K562 (cell line): ENCODE data around the gene NRCAM. TPM values are rescaled to one million over a fixed set of nuclear protein-coding genes. Genes with fewer than 3 reads are reported as not detected.

Experiments used
- ATAC-seq: fragments of 200-7000 bp; cut with Tn5 transposase; 3 replicates; pipeline ENCODE4 v1.9.1; 2020; ENCODE audit warnings: moderate library complexity
- BruUV-seq: library from RNA; stranded (reverse); fragments of 400-500 nt; replicated peaks from 2 replicates; lab custom pipeline; 2021; lab: Mats Ljungman, UMichigan
- CTCF ChIA-PET: fragments of 300-600 bp; formaldehyde crosslinking; extraction: SDS; loops from one replicate; lab custom pipeline; 2021; ENCODE audit warnings: low intra/inter-chr PET ratio; lab: Yijun Ruan, JAX
- POLR2A ChIA-PET: fragments of 300-600, 350-650 bp; sonication (Branson Sonifier 250); formaldehyde crosslinking; extraction: SDS; loops from one replicate; lab custom pipeline; 2021; ENCODE audit warnings: antibody characterized with exemption, inconsistent platforms; lab: Yijun Ruan, JAX
- DNase-seq, 4 experiments: peaks; one replicate each; pipeline versions ENCODE4 v3.0.0 to v3.0.0-alpha.2; 2011 to 2018; ENCODE audit warnings: low spot score in 3 of 4, mixed read lengths in 3 of 4; ENCODE audit errors: extremely low read depth in 1 of 4
- FAIRE-seq: peaks from 2 replicates; lab custom pipeline; 2011; peaks lifted over from hg19 to GRCh38; lab: Jason Lieb, UNC
- H2AFZ ChIP-seq: 2 replicates; pipeline ENCODE4 v1.6.0; 2011; ENCODE audit warnings: low read depth, low read length, control low read depth, inconsistent platforms
- H3K27ac ChIP-seq: fragments of 200-600 bp; 3 replicates; pipeline ENCODE4 v1.8.0; 2011; ENCODE audit warnings: low read depth, mild to moderate bottlenecking, control low read depth, inconsistent platforms, low read length, moderate library complexity, mixed read lengths; ENCODE audit errors: extremely low read depth
- H3K27me3 ChIP-seq, 2 experiments: fragments of 300-600 bp in 1 of 2; 2 replicates in 1 of 2; 3 replicates in 1 of 2; pipeline versions ENCODE4 v1.6.0 to v1.8.0; 2011; ENCODE audit warnings: inconsistent platforms in 2 of 2, low read length in 2 of 2, mild to moderate bottlenecking in 1 of 2, mixed read lengths in 1 of 2, moderate library complexity in 1 of 2; ENCODE audit not compliant: control insufficient read depth in 2 of 2, insufficient read depth in 2 of 2
- H3K36me3 ChIP-seq: fragments of 300-600 bp; 3 replicates; pipeline ENCODE4 v1.8.0; 2011; ENCODE audit warnings: mild to moderate bottlenecking, low read length, inconsistent platforms; ENCODE audit not compliant: control insufficient read depth, insufficient read depth
- H3K4me1 ChIP-seq, 2 experiments: fragments of 200-600 bp in 1 of 2; replicated peaks in 1 of 2; 2 replicates in 1 of 2; 3 replicates in 1 of 2; pipeline versions ENCODE4 v1.5.1 to v1.8.0; 2011; ENCODE audit warnings: inconsistent platforms in 2 of 2, low read length in 2 of 2, mild to moderate bottlenecking in 1 of 2, mixed read lengths in 1 of 2, moderate library complexity in 1 of 2; ENCODE audit not compliant: control insufficient read depth in 2 of 2, insufficient read depth in 2 of 2
- H3K4me2 ChIP-seq: 2 replicates; pipeline ENCODE4 v1.6.1; 2011; ENCODE audit warnings: low read length, control low read depth, inconsistent platforms, mixed read lengths; ENCODE audit not compliant: insufficient read depth
- H3K4me3 ChIP-seq: fragments of 200-600 bp; sonication (generic), shearing (Covaris generic); 2 replicates; pipeline ENCODE4 v1.5.1; 2016; ENCODE audit warnings: control low read depth, inconsistent platforms
- H3K79me2 ChIP-seq: fragments of 200-600 bp; 3 replicates; pipeline ENCODE4 v1.8.0; 2011; ENCODE audit warnings: low read length, inconsistent platforms; ENCODE audit not compliant: control insufficient read depth, insufficient read depth
- H3K9ac ChIP-seq, 2 experiments: 2 replicates each; pipeline versions ENCODE4 v1.6.0 to v1.6.1; 2011; ENCODE audit warnings: low read depth in 2 of 2, low read length in 2 of 2, control low read depth in 1 of 2, inconsistent platforms in 1 of 2, mild to moderate bottlenecking in 1 of 2, mixed read lengths in 1 of 2; ENCODE audit not compliant: insufficient read depth in 1 of 2
- H3K9me1 ChIP-seq: one replicate; pipeline ENCODE4 v1.6.0; 2011; ENCODE audit warnings: inconsistent platforms, mild to moderate bottlenecking, low read length, moderate library complexity; ENCODE audit not compliant: control insufficient read depth, insufficient read depth
- H3K9me3 ChIP-seq: replicated peaks from 2 replicates; pipeline ENCODE4 v1.5.1; 2011; ENCODE audit warnings: low read depth, low read length, inconsistent platforms; ENCODE audit not compliant: control insufficient read depth, insufficient read depth
- H4K20me1 ChIP-seq: replicated peaks from 2 replicates; pipeline ENCODE4 v1.6.1; 2011; ENCODE audit warnings: low read length, inconsistent platforms, mixed read lengths; ENCODE audit not compliant: control insufficient read depth, insufficient read depth
- DACH1 ChIP-seq: fragments of 450-650 bp; IDR thresholded peaks from 2 replicates; pipeline ENCODE4 v1.6.1; 2018; ENCODE audit not compliant: partially characterized antibody
- DMBX1 ChIP-seq: fragments of 250-450 bp; sonication (Bioruptor Pico); IDR thresholded peaks from 2 replicates; pipeline ENCODE4 v1.8.0; 2022; ENCODE audit warnings: inconsistent platforms, mild to moderate bottlenecking, moderate library complexity, borderline replicate concordance
- HNRNPK ChIP-seq: fragments of 200-400 bp; formaldehyde crosslinking; IDR thresholded peaks from one replicate; pipeline ENCODE4 v1.6.1; 2018; ENCODE audit warnings: mild to moderate bottlenecking, low read depth, low read length; ENCODE audit not compliant: poor library complexity, severe bottlenecking
- SIRT6 ChIP-seq: IDR thresholded peaks from one replicate; pipeline ENCODE4 v1.6.1; 2012; ENCODE audit warnings: low read depth, mild to moderate bottlenecking, control low read depth, inconsistent platforms, low read length, moderate library complexity
- SMC3 ChIP-seq: conservative IDR thresholded peaks from 2 replicates; pipeline ENCODE4 v1.6.1; 2011; ENCODE audit warnings: low read depth, low read length, improper control_type of control experiment; ENCODE audit not compliant: insufficient read depth
- TCF7L2 ChIP-seq: fragments of 150-350 bp; IDR thresholded peaks from 2 replicates; pipeline ENCODE4 v1.6.1; 2016; ENCODE audit warnings: low read depth, mild to moderate bottlenecking, low read length, moderate library complexity
- ZNF75A ChIP-seq: fragments of 450-650 bp; formaldehyde crosslinking; IDR thresholded peaks from 2 replicates; pipeline ENCODE4 v1.4.0; 2020; ENCODE audit warnings: mild to moderate bottlenecking
- ZNF764 ChIP-seq: fragments of 250-450 bp; sonication (Bioruptor Pico); IDR thresholded peaks from 2 replicates; pipeline ENCODE4 v1.4.0; 2020; ENCODE audit warnings: low read depth, mild to moderate bottlenecking, moderate library complexity
- WGBS: fragments of 100-300 bp; shearing (Covaris generic); methylation state at CpG from one replicate; pipeline ENCODE4 v1.1.6; 2016; ENCODE audit warnings: low coverage, mixed read lengths; ENCODE audit not compliant: insufficient coverage; ENCODE audit errors: missing lambda C conversion rate; 5-methylcytosine and 5-hydroxymethylcytosine counted together
- in situ Hi-C: fragments of 300-500 bp; cut with MboI; formaldehyde crosslinking; loops from 4 replicates; pipeline ENCODE4 v1.15.0; 2018; ENCODE audit warnings: inconsistent platforms, mixed read lengths
- intact Hi-C: fragments of 100-400 bp; cut with micrococcal nuclease; formaldehyde crosslinking; loops from 2 replicates; pipeline ENCODE4 v1.14.2; 2022
- polyA plus RNA-seq, 8 experiments: library from polyadenylated mRNA; depleted of rRNA in 4 of 8; stranded (reverse) in 5 of 8; unstranded in 3 of 8; fragments of >200 nt; fragmentation: Nextera tagmentation in 2 of 8; fragmentation: Illumina TruSeq in 1 of 8; extraction: Ambion mirVana in 2 of 8; extraction: Trizol in 1 of 8; gene quantifications; 2 replicates each; pipeline versions ENCODE4 v1.2.1 to v1.2.3, GENCODE V29; 2011 to 2014; ENCODE audit warnings: inconsistent platforms in 1 of 8, missing spikeins in 1 of 8
- total RNA-seq, 7 experiments: library from RNA; depleted of rRNA in 6 of 7; stranded (reverse); fragments of >200 nt in 6 of 7; fragmentation: Illumina TruSeq in 2 of 7; extraction: Trizol in 2 of 7; gene quantifications; 2 replicates each; pipeline versions ENCODE4 v1.2.1 to v1.2.3, GENCODE V29; 2011 to 2021; ENCODE audit warnings: low replicate concordance in 1 of 7
- TF ChIP-seq, protein P1 (sequence below): sonication (generic); formaldehyde crosslinking; IDR thresholded peaks from 2 replicates; pipeline ENCODE4 v1.8.1; 2022; ENCODE audit warnings: missing genetic modification reagents
- TF ChIP-seq, protein P2 (sequence below): sonication (generic); formaldehyde crosslinking; IDR thresholded peaks from 2 replicates; pipeline ENCODE4 v1.8.0; 2022; ENCODE audit warnings: mild to moderate bottlenecking, low read depth, missing genetic modification reagents
- TF ChIP-seq, protein P3 (sequence below): fragments of 250-450 bp; sonication (Bioruptor Pico); IDR thresholded peaks from 2 replicates; pipeline ENCODE4 v1.5.0; 2021; ENCODE audit warnings: mild to moderate bottlenecking, borderline replicate concordance

Gene NRCAM
- total and polyA plus RNA-seq, 9 of the 15 experiments (the other 6 are each of a cell fraction or from before 2014, with no cell fraction given) = 0.03 to 0.54 (median 0.12) TPM; not detected in 1

DNA sequence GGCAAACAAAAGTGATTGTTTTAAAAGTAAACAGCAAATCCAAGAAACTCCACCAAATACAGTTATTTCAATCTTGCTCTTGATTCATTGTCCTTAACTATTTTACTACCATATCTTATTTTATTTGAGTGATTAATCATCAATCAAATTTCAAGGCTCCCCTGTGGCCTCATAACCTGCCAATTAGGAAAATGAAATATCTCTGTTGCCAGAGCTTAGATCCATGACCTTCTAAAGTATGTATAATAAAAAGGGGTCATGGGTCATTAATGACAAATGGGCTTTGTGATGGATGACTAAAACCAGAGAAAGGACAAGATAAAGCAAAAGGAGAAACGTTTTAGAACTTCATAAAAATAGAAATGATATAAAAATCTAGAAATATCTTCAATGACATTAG is 28.5 kb downstream of the NRCAM start:
- no peak overlapping the region for H2AFZ ChIP-seq
- H3K27me3 ChIP-seq = peaks cover 11 to 18% of the 10 kb centered on the region in 2 experiments; a peak in 4 of 5 replicates
- no TSS peak for BruUV-seq
- H3K27ac ChIP-seq = no peak overlapping the region
- no peaks in the 10 kb centered on the region for H3K36me3 ChIP-seq
- H3K79me2 ChIP-seq = no peaks in the 10 kb centered on the region
- WGBS = 0% methylated on average over 1 of the region's 1 CpG
- H3K9me1 ChIP-seq = no peaks in the 10 kb centered on the region
- intact Hi-C loops = no loop called here
- ATAC-seq = no peak
- H3K9ac ChIP-seq = no peak overlapping the region
- no peak overlapping the region for H3K4me2 ChIP-seq
- no peak for DNase-seq
- H3K4me1 ChIP-seq = no peaks in the 10 kb centered on the region
- in situ Hi-C loops = no loop called here
- no peak for FAIRE-seq
- H3K4me3 ChIP-seq = no peak overlapping the region
- ChIA-PET CTCF (no interaction called here), POLR2A (interaction anchor here (0.5 to 0.6 kb wide), 2 partner anchors 89 to 102 kb away, joined by 3 to 4 read pairs; no protein-coding TSS in a partner anchor)
- no peaks in the 10 kb centered on the region for H3K9me3 ChIP-seq
- H4K20me1 ChIP-seq = no peaks in the 10 kb centered on the region
- TF ChIP-seq TCF7L2 (no peak), SIRT6 (no peak), ZNF764 (CRISPR knock-in tag) (no peak), ZNF75A (CRISPR knock-in tag) (no peak), HNRNPK (no peak)
- TF ChIP-seq, all 486 proteins: peak for 0

DNA sequence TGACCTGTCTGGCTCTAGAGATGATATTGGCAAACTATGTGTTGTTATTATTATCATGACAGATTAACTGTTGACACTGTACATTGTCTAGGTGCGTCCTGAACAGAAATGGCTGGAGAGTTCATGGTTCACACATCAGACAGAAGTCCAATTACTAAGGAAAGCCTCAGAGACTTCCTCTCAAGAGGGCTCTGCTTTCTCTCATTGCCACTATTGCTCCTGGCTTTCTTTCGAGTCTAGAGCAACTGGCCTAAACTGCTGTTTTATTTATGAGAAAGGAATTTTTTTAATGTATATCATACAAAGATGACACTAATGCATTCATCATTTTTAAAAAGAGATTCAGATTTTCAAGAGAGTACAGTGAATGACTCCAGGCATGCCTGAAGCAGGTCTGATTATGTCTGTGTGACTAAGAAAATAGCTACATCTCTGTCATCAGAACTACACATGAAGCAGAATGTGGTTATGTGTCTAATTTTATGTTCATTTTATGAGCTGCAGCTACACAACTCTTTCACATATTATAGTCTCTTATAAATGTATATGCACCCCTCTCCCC is 30.4 kb downstream of the NRCAM start:
- BruUV-seq = no TSS peak
- ChIA-PET POLR2A (no interaction called here), CTCF (no interaction called here)
- Histone ChIP-seq H3K79me2 (no peaks in the 10 kb centered on the region), H3K27ac (no peak overlapping the region), H4K20me1 (no peaks in the 10 kb centered on the region), H3K4me2 (no peak overlapping the region), H2AFZ (no peak overlapping the region), H3K27me3 (peaks cover 8 to 10% of the 10 kb centered on the region in 2 experiments; a peak in 4 of 5 replicates), H3K9ac (no peak overlapping the region), H3K4me3 (no peak overlapping the region), H3K9me1 (no peaks in the 10 kb centered on the region), H3K36me3 (no peaks in the 10 kb centered on the region), H3K9me3 (no peaks in the 10 kb centered on the region), H3K4me1 (no peaks in the 10 kb centered on the region)
- 2% methylated on average over 2 of the region's 2 CpGs for WGBS
- in situ Hi-C loops (no loop called here), intact Hi-C loops (no loop called here)
- ATAC-seq = no peak
- no peak for DNase-seq
- no peak for FAIRE-seq
- TF ChIP-seq, protein P1, sequence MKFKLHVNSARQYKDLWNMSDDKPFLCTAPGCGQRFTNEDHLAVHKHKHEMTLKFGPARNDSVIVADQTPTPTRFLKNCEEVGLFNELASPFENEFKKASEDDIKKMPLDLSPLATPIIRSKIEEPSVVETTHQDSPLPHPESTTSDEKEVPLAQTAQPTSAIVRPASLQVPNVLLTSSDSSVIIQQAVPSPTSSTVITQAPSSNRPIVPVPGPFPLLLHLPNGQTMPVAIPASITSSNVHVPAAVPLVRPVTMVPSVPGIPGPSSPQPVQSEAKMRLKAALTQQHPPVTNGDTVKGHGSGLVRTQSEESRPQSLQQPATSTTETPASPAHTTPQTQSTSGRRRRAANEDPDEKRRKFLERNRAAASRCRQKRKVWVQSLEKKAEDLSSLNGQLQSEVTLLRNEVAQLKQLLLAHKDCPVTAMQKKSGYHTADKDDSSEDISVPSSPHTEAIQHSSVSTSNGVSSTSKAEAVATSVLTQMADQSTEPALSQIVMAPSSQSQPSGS (CRISPR knock-in tag) = no peak
- TF ChIP-seq, protein P2, sequence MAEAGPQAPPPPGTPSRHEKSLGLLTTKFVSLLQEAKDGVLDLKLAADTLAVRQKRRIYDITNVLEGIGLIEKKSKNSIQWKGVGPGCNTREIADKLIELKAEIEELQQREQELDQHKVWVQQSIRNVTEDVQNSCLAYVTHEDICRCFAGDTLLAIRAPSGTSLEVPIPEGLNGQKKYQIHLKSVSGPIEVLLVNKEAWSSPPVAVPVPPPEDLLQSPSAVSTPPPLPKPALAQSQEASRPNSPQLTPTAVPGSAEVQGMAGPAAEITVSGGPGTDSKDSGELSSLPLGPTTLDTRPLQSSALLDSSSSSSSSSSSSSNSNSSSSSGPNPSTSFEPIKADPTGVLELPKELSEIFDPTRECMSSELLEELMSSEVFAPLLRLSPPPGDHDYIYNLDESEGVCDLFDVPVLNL = no peak
- TF ChIP-seq SMC3 (no peak), DMBX1 (CRISPR knock-in tag) (no peak), DACH1 (no peak)
- TF ChIP-seq, protein P3, sequence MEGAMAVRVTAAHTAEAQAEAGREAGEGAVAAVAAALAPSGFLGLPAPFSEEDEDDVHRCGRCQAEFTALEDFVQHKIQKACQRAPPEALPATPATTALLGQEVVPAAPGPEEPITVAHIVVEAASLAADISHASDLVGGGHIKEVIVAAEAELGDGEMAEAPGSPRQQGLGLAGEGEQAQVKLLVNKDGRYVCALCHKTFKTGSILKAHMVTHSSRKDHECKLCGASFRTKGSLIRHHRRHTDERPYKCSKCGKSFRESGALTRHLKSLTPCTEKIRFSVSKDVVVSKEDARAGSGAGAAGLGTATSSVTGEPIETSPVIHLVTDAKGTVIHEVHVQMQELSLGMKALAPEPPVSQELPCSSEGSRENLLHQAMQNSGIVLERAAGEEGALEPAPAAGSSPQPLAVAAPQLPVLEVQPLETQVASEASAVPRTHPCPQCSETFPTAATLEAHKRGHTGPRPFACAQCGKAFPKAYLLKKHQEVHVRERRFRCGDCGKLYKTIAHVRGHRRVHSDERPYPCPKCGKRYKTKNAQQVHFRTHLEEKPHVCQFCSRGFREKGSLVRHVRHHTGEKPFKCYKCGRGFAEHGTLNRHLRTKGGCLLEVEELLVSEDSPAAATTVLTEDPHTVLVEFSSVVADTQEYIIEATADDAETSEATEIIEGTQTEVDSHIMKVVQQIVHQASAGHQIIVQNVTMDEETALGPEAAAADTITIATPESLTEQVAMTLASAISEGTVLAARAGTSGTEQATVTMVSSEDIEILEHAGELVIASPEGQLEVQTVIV = no peak
